Ramos (cell line): ENCODE data around the gene UBE2V1.
"Not testable (repeated sequence)": the region's sequence is repeated elsewhere in the genome, so short reads cannot be mapped to it uniquely, and the experiment has no call there.

Experiments
- in situ Hi-C: fragments of 300-500 bp; cut with MboI; formaldehyde crosslinking; loops from one replicate; pipeline ENCODE4 v1.14.3; 2022; ENCODE audit warnings: low sequenced_read_pairs; ENCODE audit not compliant: unreplicated experiment

UBE2V1 gene

DNA sequence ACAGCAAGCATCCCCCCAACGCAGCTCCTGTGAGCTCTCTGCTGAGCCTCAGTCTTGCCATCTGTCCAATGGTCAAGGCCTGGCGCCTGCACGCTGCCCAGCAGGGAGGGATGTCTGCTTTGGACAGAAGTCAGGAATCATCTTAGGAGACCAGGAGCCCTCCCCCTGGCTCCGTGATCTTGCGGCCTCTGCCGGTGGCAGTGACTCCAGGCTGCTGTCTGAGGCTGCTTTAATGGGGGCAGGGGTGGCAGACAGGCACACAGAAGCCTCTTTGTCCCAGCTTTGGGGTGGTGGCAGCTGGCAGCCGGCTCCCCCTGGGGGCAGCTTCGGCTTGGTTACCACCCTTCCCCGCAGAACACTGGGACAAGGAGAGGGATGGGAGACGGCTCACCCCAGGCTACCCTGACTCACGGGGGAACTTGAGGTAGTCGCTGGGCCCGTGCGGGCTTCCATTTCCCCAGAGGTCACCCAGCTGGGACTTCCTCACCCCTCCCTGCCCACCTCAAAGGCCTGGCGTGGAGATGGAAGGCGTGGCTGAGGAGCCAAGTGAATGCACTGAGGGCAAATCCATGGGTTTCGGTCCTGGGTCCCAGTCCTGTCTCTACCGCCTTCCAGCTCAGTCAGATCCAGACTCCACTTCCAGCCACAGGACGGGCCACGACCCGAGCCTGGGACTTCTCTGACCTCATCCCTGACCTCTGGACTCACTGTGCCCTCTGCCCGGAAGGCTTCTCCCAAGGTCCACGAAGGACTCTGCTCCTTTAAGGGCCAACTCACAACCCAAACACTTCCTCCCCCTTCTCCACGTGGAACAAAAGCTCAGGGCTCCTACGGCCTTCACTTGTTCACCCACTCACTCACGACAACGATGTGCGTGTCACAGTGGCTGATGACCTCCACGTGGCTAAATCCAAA is 25.8 kb upstream of the UBE2V1 start:
- in situ Hi-C loops = no loop called here

DNA sequence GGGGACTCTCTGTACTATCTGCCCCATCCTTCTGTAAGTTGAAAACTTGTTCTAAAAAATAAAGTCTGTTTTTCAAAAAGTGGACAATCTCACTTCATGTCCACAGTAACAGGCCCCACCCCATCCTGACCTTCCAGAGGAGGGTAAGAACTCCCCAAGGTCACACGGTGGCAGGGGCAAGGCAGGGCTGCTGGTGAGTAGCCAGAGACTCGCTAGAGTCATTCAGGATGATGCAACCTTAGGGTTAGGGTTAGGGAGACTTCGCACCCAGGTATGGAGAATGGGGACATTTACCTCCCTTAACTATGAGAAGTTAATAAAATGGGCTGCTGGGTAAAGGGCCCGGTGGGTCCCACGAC is 25.1 kb upstream of the UBE2V1 start:
- in situ Hi-C loops = no loop called here

DNA sequence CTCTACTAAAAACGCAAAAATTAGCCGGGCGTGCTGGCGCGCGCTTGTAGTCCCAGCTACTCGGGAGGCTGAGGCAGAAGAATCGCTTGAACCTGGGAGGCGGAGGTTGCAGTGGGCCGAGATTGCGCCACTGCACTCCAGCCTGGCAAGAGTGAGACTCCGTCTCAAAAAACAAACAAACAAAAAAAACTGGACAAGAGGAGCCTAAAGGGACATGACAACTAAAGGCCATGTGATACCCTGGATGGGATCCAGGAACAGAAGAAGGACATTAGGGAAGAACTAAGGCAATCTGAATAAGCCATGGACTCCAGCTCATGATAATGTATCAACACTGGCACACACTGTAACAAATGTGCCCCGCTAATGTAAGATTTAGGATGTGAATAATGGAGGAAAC is 24.8 kb upstream of the UBE2V1 start:
- in situ Hi-C loops = not testable (repeated sequence)

DNA sequence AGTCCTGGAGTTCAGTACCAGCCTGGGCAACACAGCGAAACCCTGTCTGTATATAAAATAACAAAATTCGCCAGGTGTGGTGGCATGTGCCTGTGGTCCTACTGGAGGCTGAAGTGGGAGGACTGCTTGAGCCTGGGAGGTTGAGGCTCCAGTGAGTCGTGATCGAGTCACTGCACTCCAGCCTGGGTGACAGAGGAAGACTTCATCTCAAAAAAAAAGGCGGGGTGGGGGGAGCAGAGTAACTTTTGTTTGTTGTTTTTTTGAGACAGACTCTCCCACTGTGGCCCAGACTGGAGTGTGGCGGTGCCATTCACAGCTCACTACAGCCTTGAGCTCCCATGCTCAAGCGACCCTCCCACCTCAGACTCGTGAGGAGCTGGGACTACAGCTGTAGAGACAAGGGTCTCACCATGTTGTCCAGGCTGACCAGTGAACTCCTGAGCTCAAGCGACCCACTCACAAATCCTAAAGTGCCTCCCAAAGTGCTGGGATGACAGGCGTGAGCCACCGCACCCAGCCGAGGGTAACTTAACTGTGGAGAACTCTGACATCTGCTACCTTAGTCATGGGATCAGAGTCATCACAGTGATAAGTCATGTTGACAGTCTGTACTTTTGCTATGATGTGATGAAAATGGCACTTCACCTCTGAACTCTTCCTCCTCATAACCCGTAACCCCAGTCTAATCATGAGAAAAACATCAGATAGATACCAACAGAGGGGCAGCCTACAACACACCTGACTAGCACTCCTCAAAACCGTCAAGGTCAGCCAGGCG is 24.1 kb upstream of the UBE2V1 start:
- in situ Hi-C loops = no loop called here

DNA sequence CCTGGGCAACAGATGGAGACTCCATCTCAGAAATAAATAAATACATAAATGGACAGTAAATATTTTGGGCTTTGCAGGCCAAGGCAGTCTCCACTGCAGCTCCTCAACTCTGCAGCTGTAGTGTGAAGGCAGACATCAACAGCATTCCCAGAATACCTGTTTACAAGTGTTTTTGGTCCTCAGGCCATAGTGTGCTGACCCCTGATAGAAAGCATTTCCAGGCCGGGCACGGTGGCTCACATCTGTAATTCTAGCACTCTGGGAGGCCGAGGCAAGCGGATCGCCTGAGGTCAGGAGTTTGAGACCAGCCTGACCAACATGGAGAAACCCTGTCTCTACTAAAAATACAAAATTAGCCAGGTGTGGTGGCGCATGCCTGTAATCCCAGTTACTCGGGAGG is 22.2 kb upstream of the UBE2V1 start:
- in situ Hi-C loops = not testable (repeated sequence)

DNA sequence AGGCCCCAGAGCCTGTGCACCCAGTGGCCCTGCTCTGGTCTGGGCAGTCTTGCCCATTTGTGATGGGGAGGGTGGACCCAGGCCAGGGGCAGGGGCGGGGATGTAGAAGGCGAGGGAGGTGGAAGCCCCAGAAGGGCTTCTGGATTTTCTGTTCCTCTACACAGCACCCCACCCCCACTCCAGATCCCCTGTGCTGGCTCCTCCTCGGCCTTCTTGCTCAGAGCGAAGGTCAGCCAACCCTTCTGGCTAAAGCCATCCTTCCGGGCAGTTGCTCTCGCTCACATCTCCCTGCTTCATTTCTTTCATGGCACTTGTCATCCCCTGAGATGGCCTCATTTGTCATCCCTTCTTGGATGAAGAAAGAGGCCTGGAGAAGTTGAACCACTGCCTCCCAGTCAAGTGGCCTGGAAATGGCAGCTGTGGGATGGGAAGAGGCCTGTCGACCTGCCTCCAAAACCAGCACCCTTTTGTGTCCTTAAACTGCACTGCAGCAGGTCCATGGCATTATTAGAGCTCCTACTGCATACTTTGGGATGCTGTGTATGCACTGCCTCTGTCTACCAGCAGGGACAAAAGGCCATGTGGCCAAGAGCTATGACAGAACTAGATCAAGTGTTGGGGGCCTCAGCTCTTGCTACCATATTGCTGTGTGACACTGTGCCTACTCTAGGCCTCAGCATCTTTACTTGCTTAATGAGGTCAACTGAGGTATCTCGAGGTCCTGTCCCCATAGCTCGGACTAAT is 20.7 kb upstream of the UBE2V1 start:
- in situ Hi-C loops = no loop called here

DNA sequence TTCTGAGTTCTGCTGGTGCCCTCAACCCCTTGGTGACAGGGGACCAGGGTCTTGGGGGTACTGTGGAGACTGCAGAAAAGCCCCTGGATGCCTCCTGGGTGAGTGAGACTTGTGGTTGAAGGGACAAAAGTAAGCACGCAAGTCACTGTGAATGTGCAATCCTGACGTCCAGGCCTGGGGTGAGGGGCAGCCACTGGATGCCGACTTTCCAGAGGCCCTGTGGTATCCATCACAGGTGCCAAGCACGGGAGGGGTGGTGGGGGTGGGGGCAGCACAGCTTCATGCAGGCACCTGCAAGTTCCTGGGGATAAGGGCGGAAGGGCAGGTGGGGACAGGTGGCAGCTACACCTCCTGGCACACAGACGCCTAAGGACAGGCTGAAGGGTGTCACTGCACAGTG is 20.1 kb upstream of the UBE2V1 start:
- in situ Hi-C loops = no loop called here

DNA sequence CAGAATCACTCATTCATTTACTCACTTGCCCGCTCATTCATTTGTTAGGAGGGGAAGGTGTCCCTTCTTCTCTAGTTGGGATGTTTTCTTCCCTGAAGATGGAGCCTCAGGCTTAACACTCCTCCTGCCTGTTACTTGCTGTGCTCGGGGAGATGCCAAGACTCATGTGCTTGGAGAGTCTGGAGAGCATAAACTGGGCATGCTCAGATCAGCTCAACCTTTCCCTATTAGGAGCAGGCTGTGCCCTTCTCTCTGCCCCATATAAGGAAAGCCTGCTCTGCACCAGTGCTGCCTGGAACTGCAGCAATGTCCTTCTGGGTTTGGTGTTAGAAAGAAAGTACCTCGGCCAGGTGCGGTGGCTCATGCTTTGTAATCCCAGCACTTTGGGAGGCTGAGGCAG is 18.0 kb upstream of the UBE2V1 start:
- in situ Hi-C loops = no loop called here

DNA sequence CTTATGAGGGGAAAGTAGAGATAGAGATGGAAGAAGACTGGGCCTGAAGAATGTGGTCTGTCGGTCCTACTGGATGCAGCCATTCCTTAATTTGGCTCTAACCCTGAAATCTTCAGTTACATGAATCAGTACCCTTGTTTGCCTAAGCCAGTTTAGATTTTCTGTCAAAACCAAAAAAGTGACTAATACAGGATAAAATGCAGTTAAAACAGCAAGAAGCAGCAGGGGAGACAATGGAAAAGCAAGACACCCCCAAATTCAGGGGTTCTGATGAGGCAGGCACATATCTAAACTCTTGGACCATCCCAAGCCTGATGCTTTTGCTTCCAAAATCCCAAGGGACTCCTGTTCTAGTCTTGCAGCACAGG is 17.4 kb upstream of the UBE2V1 start:
- in situ Hi-C loops = no loop called here

DNA sequence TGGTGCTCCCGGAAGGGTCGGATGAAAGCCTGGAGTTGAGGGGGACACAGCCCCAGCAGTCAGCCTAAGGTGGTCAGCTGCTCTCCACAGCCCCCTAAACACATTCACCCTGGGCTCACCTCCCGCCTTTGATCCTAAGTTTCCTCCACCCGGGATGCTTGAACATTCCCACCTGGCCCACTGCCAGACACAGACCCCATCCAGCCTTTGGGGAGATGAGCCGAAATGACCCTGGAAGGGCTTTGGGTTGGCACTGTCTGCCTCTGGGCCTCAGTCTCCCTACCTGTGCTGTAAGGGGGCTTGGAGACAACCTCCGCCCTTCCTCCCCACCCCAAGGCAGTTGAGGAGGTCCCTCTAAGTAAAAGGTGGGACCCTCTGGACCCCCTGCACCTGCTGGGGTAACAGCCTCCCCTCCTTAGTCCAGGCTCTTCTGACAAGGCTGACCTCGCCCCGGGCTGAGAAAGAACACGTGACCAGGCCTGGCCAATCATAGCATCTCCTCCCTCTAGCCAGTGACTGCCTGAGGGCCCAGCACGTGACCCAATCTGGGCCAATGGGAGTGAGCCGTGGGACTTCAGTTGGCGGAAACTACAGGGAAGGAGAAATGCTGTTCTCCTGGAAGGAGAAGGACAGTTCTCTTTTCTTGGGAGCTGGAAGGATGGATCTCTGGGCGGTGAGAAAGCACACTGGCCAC is 16.9 kb upstream of the UBE2V1 start:
- in situ Hi-C loops = no loop called here

DNA sequence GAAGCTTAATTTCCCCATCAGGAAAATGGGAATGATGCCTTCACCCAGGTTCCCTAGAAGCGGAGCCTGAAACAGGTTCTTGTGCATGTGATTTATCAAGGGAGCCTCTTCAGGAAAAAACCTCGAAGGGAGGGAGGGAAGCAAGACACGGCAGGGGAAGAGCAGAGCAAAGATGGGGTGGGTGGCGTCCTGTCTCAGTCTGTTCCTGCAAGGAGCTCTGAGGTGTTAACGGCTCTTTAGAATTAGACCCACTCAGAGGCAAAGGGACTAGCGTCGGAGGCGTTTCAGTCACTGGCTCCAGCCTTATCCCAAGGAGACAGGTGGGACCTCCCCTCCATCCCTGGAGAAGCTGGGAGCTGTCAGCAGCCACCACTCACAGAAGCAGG is 15.6 kb upstream of the UBE2V1 start:
- in situ Hi-C loops = no loop called here

DNA sequence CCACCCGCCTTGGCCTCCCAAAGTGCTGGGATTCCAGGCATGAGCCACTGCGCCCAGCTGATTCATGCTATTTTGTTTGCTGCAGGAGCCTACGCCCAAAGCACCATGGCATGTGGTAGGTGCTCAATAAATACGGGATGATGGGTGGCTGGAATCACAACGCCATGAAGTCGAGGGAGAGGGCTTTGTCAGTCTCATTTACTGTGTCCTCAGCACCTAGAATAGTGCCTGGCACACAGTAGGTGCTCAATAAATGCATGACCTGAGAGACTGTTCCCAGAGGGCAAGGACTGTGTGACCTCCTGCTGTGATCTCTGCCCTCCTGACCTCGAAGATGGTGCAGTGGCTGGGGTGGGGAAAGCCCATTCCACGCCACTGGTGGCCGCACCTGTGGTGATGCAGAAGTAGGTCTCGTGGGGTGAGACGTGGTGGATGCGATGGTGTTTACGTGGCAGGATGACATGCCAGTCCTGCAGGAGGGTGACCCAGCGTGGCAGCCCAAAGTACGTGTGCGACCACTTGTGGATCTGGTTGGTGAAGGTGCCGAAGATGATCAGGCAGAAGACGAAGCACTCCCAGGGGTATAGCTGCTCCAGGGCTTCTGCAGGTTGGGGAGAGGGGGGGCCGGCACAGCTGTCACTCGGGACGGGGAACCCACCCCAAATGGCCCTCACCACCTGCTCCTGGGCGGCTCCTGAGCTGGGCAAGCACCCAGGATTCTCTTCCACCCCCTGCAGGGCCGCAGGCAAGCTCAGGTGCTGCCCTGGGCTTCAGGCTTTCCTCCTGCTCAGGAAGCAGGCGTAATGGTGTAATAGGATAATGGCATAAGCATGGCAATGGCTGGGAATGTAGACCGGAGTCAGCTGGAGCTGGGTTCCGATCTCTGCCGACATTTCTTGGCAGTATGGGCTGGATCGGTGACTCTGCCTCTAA is 14.9 kb upstream of the UBE2V1 start:
- in situ Hi-C loops = no loop called here

DNA sequence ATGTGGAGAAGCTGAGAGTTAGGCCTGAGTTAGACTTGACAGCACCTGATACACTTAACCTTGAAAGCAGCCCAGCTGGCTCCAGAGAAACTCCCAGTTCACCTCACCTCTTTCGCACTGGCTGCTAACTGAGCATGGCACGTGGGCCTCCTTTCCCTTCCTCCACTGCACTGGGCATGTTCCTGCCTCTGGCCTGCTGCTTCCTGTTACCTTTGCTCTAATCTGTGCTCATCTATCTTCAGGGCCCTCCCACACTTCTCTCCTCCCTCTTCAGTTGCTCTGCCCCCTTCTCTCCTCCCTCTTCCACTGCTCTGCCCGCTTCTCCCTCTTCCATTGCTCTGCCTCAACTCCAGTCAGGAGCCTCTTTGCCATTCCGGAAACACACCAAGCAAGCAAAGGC is 13.7 kb upstream of the UBE2V1 start:
- in situ Hi-C loops = no loop called here

DNA sequence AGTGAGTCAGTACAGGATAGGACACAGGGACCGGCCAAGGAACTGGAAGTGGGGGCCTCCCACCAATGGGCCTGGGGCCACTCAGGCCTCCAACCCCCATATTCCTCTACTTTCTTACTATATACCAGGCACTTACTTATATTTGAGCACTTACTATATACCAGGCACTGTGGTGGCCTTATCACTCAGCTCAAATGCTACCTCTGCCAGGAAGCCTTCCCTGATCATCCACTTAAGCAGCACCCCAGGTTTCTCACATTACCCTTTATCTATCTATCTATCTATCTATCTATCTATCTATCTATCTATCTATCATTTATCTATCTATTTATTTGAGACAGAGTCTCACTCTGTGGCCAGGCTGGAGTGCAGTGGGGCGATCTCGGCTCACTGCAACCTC is 12.3 kb upstream of the UBE2V1 start:
- in situ Hi-C loops = no loop called here

DNA sequence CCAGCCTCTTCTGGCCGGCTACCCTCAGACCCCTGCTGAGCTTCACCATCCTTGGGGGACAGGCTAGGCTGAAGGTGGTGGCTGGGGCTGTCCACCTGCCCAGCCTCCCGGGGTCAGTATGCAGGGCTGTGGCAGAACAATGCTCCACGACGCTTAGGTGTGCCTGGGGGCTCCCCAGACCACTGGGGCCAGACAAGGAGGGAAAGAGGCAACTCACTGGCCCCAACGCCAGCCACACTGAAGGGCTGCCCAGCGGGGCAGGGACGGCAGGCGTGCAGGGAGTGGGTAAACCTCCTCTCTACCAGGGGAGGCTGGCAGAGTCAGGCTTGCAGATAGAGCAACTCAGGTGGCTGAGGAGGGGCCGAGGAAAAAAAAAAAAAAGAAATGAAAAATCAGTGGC is 11.5 kb upstream of the UBE2V1 start:
- in situ Hi-C loops = no loop called here

DNA sequence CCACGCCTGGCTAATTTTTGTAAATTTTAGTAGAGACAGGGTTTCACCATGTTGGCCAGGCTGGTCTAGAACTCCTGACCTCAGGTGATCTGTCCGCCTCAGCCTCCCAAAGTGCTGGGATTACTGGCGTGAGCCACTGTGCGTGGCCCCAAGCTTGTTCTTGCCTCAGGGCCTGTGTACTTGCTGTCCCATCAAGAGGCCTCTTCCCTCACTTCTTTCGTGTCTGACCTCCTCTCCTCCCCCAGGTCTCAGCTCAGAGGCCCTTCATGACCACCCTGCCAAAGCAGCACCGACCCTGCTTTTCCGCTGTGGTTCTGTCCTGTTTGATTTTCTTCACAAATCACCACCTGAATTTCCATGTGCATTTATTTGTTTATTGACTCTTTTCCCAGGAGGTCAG is 10.5 kb upstream of the UBE2V1 start:
- in situ Hi-C loops = no loop called here

DNA sequence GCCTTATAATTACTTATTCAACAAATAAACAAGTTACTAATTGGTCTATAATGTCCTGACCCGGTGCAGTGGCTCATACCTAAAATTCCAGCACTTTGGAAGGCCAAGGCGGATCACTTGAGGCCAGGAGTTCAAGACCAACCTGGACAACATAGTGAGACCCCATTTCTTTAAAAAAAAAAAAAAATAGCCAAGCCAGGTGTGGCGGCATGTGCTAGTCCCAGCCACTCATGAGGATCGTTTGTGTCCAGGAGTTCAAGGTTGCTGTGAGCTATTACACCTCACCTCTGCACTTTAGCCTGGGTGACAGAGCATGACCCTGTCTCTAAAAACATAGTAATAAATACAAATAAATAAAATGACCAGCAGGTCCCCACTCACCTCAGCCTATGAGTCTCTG is 9.8 kb upstream of the UBE2V1 start:
- in situ Hi-C loops = no loop called here

DNA sequence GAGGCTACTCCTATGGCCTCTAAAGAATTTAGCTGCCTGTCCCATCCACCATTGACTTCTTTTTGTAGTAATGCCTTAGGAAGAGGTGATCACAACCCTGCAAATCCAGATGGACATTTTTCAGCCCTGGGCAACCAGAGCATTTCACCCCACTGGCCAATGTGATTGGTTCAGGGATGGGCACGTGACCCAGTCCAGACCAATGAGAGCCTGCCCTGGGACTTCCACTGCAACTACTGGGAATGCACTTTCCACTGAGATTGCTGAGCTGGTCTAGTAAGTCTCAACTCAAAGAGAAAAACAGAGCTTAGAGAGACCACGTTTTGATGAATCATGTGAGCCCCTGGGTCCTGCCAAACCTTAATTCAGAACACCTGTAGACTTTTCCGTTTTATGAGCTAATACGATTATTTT is 8.9 kb upstream of the UBE2V1 start:
- in situ Hi-C loops = no loop called here

DNA sequence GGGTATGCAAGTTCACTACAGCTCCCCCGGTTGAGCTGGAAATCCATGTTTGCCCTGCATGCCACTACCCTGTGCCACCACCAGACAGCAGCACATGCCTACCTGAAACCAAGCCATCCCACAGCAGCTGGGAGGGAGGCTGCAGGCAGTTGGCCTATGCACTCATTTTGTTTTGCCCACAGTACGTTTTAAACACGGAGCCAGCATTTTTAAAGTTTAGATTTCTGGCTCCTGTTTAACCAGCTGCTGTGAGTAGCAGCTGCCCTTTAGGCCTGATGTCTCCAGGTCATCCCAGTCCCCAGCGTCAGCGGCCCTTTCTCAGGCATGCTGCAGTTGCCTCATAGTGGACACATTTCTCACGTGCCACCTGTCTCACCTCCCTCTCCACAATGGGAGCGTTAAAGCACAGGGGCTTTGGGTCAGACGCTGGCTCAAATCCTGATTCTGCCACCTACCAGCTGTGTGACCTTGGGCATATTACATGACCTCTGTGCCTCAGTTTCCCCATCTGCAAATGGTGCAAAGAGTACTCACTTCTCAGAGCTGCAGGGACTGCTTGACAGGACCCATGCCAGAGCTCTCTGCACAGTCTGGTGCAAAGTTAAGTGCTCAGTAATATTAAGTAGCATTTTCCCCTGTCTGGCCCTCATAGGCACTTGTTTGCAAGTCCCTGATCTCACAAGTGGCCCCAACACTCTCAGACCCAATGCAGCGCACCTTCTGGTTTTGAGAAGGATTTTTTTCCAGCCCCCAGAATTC is 8.2 kb upstream of the UBE2V1 start:
- in situ Hi-C loops = no loop called here
